Choroid plexus epithelial cell (primary cell): ENCODE results near the gene PDE10A.

Experiments used
- DNase-seq: peaks from one replicate; pipeline ENCODE4 v3.0.0-alpha.2; 2010; ENCODE audit warnings: low read depth
- H3K4me3 ChIP-seq: 2 replicates; pipeline ENCODE4 v1.5.1; 2011; ENCODE audit warnings: low read depth, mild to moderate bottlenecking, control low read depth, low read length, moderate library complexity
- TF ChIP-seq, protein P1 (sequence below): conservative IDR thresholded peaks from 2 replicates; pipeline ENCODE4 v1.5.1; 2011; ENCODE audit warnings: low read depth, mild to moderate bottlenecking, control low read depth, inconsistent platforms, low read length, moderate library complexity

PDE10A gene

DNA sequence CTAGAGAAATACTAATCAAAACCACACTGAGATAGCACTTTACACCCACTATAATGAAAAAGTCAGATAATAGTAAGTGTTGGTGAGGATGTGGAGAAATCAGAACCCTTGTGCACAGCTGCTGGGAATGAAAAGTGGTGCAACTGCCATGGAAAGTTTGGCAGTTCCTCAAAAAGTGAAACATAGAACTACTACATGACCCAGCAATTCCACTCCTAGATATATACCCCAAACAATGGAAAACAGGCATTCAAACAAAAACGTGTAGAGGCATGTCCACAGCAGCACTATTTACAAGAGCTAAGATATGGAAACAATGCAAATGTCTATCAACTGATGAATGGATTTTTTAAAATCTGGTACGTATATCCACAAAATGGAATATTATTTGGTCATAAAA lies 236.1 kb downstream of the PDE10A start:
- no peak overlapping the region for H3K4me3 ChIP-seq
- TF ChIP-seq, protein P1, sequence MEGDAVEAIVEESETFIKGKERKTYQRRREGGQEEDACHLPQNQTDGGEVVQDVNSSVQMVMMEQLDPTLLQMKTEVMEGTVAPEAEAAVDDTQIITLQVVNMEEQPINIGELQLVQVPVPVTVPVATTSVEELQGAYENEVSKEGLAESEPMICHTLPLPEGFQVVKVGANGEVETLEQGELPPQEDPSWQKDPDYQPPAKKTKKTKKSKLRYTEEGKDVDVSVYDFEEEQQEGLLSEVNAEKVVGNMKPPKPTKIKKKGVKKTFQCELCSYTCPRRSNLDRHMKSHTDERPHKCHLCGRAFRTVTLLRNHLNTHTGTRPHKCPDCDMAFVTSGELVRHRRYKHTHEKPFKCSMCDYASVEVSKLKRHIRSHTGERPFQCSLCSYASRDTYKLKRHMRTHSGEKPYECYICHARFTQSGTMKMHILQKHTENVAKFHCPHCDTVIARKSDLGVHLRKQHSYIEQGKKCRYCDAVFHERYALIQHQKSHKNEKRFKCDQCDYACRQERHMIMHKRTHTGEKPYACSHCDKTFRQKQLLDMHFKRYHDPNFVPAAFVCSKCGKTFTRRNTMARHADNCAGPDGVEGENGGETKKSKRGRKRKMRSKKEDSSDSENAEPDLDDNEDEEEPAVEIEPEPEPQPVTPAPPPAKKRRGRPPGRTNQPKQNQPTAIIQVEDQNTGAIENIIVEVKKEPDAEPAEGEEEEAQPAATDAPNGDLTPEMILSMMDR, result no peak
- DNase-seq, result no peak

DNA sequence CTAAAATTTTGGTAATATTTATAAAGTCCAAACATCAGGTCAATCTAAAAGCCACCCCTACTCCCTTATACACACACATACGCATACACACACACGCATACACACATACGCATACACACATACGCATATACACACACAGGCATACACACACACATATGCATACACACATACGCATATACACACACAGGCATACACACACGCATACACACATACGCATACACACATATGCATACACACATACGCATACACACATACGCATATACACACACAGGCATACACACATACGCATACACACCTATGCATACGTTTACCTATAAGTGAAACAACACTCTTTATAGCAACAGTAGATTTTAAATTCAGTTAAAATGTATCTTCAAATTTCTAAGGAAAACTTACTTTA lies 240.8 kb downstream of the PDE10A start:
- DNase-seq, result no peak
- TF ChIP-seq, protein P1, result no peak
- no peak overlapping the region for H3K4me3 ChIP-seq

DNA sequence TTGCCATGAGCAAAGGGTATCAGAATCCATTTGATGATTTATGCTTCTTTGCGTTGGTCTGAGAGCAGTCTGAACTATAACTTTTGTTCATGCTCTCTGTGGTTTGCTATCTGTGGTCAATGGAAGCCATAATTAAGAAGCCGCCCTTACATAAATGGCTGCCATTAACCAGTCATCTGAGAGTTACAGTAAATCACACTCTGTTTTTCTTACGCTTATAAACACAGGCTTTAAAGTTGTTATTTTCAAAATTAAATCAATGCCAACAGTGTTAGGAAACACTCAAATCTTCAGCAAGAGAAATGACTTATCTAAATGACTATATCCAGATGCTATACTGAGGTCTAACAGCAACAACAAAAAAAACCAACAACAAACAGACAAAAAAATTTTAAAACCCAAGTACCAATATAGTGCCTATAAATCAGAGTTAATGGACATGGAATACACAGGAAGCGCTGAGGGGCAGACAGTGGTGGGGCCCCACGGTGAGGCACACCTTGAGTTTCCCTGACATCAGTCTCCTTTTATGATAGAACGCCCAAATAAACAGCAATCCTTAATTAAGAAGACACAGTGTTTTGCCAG lies 245.7 kb downstream of the PDE10A start:
- H3K4me3 ChIP-seq, result no peak overlapping the region
- TF ChIP-seq, protein P1, result no peak
- DNase-seq, result no peak

DNA sequence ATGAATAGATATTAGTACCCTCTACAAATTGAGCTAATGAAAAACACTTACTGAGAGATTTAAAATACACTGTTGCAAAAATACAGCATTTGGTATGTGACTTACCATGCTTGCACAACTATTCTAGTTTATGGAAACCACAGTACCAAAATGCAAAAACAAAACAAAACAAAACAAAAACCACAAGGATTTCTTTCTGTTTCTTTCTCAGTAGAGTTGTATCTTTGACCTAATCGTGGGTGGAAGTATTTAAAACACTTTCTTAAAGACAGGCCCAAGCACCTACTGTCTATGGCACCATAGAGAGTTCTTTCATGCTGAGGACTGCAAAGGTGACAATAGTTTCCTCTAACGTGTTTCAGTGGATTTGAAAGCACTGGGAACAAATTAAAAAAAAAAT lies 258.3 kb downstream of the PDE10A start:
- TF ChIP-seq, protein P1, result no peak

DNA sequence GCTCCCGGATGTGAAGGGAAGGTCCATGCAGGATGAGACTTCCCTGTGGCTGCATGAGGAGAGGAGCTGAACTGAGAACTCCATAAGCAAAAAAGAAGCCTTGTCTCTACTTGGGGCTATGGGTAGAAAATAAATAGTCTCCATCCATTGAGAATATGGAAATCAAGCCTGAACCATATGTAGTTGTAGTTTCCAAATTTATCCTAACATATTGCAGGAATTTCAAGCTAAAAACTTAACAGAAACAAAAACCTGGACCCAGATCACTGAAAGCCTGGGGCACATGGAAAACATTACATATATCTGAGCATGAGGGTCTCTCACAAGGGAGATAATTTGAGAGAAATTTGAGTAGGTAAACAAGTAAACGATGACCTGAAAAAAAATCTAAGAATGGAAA lies 258.7 kb downstream of the PDE10A start:
- DNase-seq, result no peak
- TF ChIP-seq, protein P1, result no peak
- no peak overlapping the region for H3K4me3 ChIP-seq

More for the DNA sequence above, 258.3 kb downstream of the PDE10A start:
- no peak overlapping the region for H3K4me3 ChIP-seq
- peak; percentile 79 for DNase-seq

DNA sequence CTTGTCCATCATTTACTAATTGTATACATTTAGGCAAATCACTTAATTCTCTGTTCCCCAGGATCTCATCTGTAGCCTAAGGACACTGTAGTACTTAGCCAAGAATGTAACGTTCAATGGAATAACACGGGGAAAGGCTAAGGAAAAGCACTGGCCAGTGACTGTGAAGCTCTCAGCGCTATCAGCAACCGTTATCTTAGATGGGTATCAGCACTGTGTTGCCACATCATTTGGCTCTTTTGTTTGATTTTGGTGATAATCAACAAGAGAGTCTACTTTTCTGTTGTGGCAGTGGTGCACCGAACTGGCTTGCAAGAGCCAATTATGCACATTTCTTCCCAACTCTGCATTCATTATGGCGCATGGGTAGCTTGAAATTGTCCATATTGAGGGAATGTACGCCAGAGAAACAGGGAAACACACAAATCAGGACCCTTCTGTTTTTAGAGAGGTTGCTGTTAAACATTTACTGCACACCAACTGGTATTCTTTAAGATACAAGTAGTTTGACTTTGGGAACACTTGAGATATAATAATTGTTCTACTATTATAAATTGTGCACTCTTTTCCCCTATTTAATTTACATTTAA lies 259.9 kb downstream of the PDE10A start:
- TF ChIP-seq, protein P1, result no peak
- no peak overlapping the region for H3K4me3 ChIP-seq
- no peak for DNase-seq

DNA sequence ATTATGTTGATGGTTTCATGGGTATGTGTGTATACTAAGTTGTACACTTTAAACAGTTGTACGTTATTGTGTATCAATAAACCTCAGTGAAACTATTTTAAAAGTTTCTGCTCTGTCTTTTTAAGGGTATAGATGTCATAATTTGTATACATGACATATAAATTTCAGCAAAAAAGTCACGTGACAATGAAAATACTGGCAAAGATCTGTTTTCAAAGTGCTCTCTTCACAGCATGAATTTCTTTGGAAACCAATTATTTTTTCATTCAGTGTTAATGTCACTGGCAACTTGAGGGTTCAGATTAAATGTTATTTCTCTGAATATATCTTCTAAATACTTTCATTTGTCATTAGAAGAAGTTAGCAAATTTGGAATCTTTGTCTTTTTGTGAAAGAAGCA lies 261.9 kb downstream of the PDE10A start:
- TF ChIP-seq, protein P1, result no peak
- no peak for DNase-seq
- H3K4me3 ChIP-seq, result no peak overlapping the region
